Activated CD4-positive, CD25-positive, alpha-beta regulatory T cell treated with anti-CD3 and anti-CD28 coated beads, Interleukin-2, amount 50 U/mL, for 24 hours (primary cell): ENCODE data around the gene OSBPL6.
"Not testable (repeated sequence)": the region's sequence is repeated elsewhere in the genome, so short reads cannot be mapped to it uniquely, and the experiment has no call there.

ENCODE experiments used
- ATAC-seq, 2 donors: fragments of 150-1000 bp; cut with Tn5 transposase; one replicate each; pipeline ENCODE4 v1.10.0; 2021; ENCODE audit warnings: mild to moderate bottlenecking in 1 of 2, moderate library complexity in 1 of 2

OSBPL6 gene

DNA sequence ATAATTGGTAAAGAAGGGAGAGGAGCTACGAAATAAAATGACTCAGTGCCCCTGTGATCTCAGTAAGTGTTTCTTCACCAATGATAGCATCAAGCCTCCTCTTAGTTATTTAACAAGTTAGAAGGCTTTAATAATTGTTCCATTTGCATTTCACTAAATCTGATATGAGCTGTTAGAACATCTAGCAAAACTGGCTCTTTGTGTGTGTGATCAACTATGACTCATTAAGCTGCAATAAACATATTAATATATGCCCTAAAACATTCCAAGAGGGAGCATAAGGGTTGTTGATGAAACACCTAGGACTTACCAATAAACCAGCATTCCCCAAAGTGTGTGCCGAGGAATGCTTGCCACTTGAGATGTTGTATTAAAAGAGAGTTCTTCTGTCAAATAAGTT, 115.2 kb downstream of the OSBPL6 start:
- ATAC-seq: no peak

- no peak for ATAC-seq
These were observed 120.8 kb downstream of the OSBPL6 start for GRCh38 chr2:178315078-178315477.

GRCh38 chr2:178315488-178315948, 121.2 kb downstream of the OSBPL6 start:
- no peak for ATAC-seq

GRCh38 chr2:178317811-178318210, 123.5 kb downstream of the OSBPL6 start:
- no peak for ATAC-seq

DNA sequence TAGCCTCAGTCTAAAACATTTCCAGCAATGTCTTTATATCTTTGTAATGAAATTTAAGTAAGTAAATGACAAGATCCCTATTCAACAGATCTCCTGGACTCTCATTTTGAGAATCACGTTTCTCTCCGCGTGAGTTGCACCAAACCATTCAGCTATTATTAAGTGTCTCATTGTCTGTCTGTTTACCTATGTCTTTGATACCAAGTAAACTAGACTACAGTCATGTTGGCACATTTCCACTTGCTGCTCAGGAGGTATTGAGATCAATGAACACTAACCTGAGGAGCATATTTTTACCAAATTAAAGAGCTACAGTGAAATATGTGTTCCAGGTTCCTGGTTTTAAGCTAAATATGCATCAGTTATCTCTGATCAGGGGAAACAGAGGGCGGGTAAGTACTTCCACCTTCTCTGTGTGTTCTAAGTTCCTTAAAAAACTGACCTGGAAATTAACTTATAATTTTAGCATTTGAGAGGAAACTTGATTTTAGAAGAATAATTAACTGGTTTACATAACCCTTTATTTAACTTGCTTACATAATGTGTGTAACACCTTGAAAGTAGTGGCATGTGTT, 125.8 kb downstream of the OSBPL6 start:
- no peak for ATAC-seq

DNA sequence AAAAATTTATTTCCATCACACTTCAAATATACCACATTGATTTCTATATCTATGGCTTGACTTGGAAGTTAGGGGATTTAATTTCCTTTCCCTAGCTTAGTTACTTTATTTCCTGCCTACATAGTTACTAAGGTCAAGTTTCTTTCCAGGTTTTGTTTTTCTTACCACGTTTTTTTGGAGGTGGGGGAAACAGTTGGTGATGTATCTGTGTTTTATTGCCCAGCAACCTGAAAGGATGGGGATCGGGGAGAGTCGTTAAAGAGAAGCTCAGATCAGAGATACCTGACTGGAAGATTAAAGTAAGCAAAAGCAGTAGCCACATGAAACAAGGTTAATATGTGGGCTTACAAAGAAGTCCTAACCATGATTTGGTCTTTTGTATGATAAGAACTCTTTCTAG, 127.8 kb downstream of the OSBPL6 start:
- ATAC-seq: no peak

- ATAC-seq: not testable (repeated sequence)
These were observed 129.0 kb downstream of the OSBPL6 start for GRCh38 chr2:178323331-178323730.

- no peak for ATAC-seq
These were observed 129.8 kb downstream of the OSBPL6 start for GRCh38 chr2:178324077-178324476.

- ATAC-seq: no peak
These were observed 131.0 kb downstream of the OSBPL6 start for GRCh38 chr2:178325268-178325667.

DNA sequence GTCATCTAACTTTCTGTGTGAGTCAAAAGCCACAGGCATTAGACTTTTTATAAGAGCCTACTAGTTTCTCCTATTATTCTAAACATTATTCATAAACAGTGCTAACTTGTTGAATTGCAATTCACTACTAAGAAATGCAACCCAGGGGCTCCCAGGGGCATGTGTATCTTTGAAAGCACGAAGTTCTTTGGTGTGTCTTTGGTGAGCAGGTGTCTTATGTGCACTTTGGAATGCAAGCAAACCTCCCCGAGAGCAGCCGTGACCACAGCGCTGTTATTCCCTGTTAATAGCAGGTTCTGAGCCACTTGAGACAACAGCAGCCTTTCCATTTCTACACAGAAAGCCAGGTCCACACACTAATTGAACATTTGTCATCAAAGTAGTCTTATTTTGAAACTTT, 133.2 kb downstream of the OSBPL6 start:
- no peak for ATAC-seq

GRCh38 chr2:178328037-178328436, 133.7 kb downstream of the OSBPL6 start:
- ATAC-seq: no peak

DNA sequence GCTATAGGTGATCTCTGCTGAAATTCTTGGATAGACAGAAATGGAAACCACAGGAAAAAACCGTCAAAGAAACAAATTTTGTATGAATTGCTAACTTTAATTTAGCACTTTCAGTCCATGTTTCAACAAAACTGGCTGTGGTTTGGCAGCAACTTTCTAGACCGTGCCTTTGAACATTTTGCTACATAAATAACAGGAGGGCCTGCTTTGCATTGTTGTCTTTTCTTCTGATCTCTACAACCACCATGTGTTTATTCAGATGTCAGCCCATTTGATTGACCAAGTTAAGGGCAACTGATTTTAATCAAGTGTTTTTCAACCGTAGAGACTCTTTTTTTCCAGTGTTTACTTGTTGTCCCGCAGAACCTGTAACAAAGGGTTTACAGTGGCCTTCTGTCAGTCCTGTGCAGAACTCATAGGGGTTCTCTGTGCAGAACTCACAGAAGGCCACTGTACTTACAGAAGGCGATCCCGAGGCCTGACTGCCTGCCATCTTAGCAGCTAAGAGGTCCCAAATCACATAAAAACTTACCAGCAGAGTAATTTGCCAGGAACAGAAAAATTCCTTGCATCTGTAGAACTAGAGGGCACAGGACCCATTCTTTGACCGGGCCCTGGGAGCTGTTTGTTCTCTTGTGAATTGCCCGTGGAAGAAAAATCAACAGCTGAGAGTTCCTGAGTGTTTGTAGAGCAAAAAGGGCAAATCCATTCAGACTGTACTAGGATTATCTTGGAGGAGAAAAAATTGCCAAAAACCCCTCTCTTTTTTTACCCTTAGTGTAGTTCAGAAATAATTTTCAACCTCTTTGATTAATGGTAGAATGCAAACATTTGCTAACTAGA, 136.1 kb downstream of the OSBPL6 start:
- ATAC-seq: no peak

- ATAC-seq: no peak
These were observed 137.4 kb downstream of the OSBPL6 start for GRCh38 chr2:178331474-178332432.

GRCh38 chr2:178333851-178334250, 139.5 kb downstream of the OSBPL6 start:
- no peak for ATAC-seq

DNA sequence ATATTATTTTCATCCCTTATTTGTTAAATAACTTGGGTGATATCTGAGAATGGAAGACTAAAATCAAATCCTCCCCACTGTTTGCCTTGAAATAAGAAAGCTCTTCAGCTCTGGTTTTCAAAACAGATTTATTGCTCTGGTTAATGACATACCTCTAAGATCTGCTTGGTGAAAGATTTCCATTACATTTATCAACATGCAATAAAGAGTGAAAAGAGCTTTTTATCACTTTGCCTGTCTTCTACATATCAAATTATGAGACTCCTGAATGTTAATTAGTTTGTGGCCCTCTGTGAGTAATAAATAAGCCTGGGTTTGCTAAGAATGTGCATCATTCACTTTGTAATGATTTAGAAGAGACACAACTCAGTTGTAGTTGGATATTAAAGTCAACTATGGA, 140.9 kb downstream of the OSBPL6 start:
- no peak for ATAC-seq

GRCh38 chr2:178344121-178344520, 149.8 kb downstream of the OSBPL6 start:
- no peak for ATAC-seq

DNA sequence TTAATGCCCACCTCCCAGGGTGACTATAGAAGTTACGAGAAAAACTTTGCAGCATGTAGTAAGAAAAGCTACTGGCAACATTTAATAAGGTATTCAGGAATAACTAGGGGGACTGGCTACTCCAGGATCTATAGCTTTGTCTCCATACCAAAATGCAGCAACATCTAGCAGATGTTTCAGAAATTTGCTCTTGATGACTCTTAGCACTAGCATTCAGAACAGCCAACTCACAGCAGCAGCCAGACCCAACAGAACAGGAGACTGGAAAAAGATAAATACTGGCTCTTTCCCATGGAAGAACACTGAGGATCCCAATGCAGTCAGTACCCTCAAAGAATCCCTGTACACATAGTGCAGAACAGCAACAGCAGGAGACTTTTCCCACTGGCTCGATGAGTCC, 151.6 kb downstream of the OSBPL6 start:
- no peak for ATAC-seq

DNA sequence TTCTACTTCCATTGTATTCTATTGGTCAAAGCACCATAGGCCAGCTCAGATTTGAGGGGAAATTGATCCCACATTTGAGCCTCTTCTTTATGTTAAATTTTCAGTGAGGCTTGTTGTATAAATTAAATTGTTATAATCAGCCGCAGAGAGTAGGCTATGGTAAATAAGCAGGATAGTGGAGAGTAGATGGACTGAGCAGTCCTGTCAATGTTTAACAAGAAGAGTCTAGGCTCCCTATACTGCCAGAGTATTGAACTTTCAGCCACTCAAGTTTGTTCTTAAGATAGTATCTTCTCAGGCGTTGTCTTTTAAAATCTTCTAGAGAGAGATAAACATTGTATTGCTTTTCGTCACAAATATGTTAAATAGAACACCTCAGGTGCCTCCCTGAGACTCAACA, 155.7 kb downstream of the OSBPL6 start:
- ATAC-seq: no peak

DNA sequence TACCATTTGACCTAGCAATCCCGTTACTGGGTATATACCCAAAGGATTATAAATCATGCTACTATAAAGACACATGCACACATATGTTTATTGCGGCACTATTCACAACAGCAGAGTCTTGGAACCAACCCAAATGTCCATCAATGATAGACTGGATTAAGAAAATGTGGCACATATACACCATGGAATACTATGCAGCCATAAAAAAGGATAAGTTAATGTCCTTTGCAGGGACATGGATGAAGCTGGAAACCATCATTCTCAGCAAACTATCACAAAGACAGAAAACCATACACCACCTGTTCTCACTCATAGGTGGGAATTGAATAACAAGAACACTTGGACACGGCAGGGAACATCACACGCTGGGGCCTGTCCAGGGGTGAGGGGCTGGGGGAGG, 163.4 kb downstream of the OSBPL6 start:
- not testable (repeated sequence) for ATAC-seq

GRCh38 chr2:178359192-178359912, 165.0 kb downstream of the OSBPL6 start:
- ATAC-seq: no peak

DNA sequence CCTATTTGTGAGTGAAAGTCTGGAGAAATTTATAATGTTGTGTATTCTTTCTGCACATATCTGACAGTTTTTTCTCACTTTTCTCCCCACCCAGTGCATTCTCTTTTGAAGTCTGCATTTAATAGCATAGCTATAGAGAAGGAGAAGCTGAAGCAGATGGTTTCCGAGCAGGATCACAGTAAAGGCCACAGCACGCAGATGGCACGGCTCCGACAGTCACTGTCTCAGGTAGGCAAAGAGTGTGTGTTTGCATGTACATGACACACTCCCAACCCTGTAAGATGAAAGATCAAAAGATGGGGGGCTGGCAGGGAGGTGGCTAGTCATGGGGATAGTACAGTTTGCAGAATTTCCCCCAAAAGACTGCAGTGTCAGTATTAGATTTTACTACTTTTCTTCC, 167.3 kb downstream of the OSBPL6 start:
- no peak for ATAC-seq

- ATAC-seq: no peak
These were observed 168.9 kb downstream of the OSBPL6 start for GRCh38 chr2:178363252-178363651.

DNA sequence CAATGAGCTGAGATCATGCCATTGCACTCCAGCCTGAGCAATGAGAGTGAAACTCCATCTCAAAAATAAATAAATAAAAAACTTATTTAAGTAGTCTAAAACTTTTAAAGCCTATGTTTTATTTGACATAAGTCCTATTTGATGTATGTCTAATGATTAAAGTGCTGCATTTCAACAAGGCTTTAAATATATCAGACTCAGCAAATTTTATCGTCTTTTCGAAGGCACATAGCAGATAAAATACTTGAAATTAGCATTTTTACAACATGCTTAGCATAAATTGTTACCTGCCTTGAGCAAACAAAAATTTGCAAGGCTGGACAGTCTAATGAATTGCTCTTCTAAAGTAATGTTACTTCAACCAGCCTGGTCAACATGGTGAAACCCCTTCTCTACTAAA, 170.8 kb downstream of the OSBPL6 start:
- ATAC-seq: no peak
